ENCODE results near the gene KLRD1. TPM values are rescaled to one million over a fixed set of nuclear protein-coding genes. Genes with fewer than 3 reads are reported as not detected.

The KLRD1 gene
- total and polyA plus RNA-seq, 12 donors = 0.22 to 5.7 (median 1.2) TPM

DNA sequence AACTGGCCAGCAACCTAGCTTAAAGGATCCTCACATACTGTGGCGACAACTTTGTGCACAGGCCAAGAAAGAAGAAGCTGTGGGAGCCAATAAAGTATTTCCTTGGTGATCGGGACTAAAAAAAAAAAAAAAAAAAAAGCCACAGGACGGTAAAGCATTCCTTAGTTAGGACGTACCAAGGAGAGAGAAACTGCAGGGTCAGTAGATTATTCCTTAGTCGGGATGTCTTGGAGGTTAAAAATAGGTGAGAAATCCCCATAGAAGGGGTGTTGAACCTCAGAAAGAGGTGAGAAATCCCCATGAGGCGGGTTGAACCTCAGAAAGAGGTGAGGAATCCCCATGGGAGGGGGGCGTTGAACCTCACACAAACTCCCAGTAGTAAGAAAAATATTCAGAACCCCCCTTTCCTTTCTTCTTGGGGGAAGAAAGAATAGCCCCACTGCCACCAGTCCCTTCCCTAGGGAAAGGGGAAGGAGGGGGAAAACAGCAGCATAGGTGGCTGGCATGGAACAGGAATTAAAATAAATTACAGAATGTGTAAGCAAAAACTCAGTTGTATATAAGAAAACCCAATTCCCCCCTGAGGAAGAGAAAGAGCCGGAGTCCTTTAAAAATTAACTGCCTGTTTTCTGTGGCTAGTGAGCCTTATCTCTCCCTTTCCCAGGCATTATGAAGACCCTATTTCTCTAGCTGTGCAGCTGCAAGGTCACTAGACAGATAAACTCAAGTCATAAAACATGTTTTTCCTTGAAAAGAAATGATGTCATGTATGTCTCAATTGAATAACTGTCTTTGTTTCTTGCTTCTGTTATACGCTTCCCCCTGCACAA, 55.4 kb downstream of the KLRD1 start:
- WGBS, 2 donors = 60 to 61% methylated on average over 9 of the region's 9 CpGs
- Histone ChIP-seq H3K27ac (peak overlapping the region in 9 of 10 donors; percentile 46 to 97 (median 93)), H3K4me1 (peaks cover 0 to 54% (median 27%) of the 10 kb centered on the region in 9 donors), H3K36me3 (no peaks in the 10 kb centered on the region), H3K4me3 (peak overlapping the region in 5 of 10 donors; percentile 53 to 96 (median 76)), H3K9me3 (peaks cover 0 to under 1% (median 0%) of the 10 kb centered on the region in 11 donors), H3K27me3 (no peaks in the 10 kb centered on the region)
- TF ChIP-seq, protein P1, sequence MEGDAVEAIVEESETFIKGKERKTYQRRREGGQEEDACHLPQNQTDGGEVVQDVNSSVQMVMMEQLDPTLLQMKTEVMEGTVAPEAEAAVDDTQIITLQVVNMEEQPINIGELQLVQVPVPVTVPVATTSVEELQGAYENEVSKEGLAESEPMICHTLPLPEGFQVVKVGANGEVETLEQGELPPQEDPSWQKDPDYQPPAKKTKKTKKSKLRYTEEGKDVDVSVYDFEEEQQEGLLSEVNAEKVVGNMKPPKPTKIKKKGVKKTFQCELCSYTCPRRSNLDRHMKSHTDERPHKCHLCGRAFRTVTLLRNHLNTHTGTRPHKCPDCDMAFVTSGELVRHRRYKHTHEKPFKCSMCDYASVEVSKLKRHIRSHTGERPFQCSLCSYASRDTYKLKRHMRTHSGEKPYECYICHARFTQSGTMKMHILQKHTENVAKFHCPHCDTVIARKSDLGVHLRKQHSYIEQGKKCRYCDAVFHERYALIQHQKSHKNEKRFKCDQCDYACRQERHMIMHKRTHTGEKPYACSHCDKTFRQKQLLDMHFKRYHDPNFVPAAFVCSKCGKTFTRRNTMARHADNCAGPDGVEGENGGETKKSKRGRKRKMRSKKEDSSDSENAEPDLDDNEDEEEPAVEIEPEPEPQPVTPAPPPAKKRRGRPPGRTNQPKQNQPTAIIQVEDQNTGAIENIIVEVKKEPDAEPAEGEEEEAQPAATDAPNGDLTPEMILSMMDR (IDR thresholded peaks at IDR 0.05) = no peak
- intact Hi-C loops (cut with DNase I) = loop anchor here in 3 of 10 donors (5.0 to 10.0 kb wide), 4 partner anchors 128 to 362 kb away; partner anchors contain the start of genes GABARAPL1 (in 1 of the 3) and YBX3 (in 1 of the 3)
- DNase-seq (no peak), ATAC-seq (no peak)

DNA sequence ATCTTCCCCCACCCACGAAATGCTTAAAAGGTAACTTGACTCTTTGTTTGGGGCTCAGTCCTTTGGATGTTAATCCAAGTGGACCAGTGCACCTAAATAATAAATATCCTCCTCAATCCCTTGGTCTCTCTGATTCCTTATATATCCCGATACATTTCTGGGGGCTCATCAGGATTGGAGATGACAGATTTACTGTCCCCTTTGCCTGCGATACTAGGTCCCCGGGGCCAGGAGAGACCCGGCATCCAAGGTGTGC, 55.9 kb downstream of the KLRD1 start:
- DNase-seq (no peak), ATAC-seq (no peak)
- Histone ChIP-seq H3K27ac (peak overlapping the region; percentile 78 to 97 (median 94)), H3K9me3 (no peaks in the 10 kb centered on the region), H3K27me3 (no peaks in the 10 kb centered on the region), H3K4me3 (peak overlapping the region in 9 of 10 donors; percentile 44 to 96 (median 75)), H3K36me3 (no peaks in the 10 kb centered on the region), H3K4me1 (peaks cover 0 to 54% (median 27%) of the 10 kb centered on the region in 9 donors)
- TF ChIP-seq, protein P1 (IDR thresholded peaks at IDR 0.05) = no peak
- WGBS, 2 donors = 53 to 69% methylated on average over 5 of the region's 5 CpGs
- intact Hi-C loops (cut with DNase I) = loop anchor here in 3 of 10 donors (5.0 to 10.0 kb wide), 4 partner anchors 129 to 361 kb away; partner anchors contain the start of genes GABARAPL1 (in 1 of the 3) and YBX3 (in 1 of the 3)

DNA sequence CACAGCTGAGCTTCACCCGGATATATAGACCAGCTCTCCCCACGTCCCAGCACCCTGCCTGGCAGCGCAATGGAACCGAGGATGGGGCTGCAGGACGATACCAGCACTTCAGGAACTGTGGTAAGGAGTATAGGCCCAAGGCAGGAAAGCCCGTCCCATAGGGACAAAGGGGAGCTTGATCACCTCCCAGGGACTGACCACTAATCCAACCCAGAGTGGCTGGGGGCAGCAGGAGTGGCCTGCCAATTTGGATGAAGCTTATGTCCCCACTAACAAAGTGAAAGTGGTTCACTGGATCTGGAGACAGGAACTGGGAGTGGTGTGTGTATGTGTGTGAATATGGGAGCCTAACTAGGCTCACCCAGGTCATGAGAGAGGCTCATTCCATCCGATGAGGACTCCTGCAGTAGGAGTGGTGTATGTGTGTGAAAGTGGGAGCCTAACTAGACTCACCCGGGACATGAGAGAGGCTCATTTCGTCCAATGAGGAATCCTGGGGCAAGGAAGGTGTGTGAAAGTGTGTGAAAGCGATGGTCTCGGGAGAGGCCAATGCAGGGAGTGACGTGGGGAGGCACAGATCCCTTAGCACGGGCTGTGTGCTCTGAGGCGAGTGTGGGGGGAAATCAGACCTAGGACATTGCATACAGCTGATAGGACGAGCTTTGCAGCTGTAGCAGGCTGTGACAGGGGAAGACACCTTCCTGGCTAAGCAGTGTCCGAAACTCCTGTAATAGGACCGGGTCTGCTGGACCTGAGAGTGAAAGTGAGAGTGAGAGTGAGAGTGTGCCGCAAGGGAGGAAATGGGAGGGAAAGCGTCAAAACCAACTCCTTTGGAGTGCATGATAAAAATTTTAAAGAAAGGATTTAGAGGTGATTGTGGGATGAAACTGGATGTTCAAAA, 56.5 kb downstream of the KLRD1 start:
- WGBS, 2 donors = 14 to 16% methylated on average over 19 of the region's 19 CpGs
- TF ChIP-seq, protein P1 (IDR thresholded peaks at IDR 0.05) = no peak
- ATAC-seq (peak; percentile 72 to 82 (median 76)), DNase-seq (peak in 1 of 2 donors; percentile 29)
- Histone ChIP-seq H3K27me3 (no peaks in the 10 kb centered on the region), H3K4me3 (peak overlapping the region; percentile 44 to 96 (median 71)), H3K27ac (peak overlapping the region; percentile 78 to 97 (median 94)), H3K4me1 (peaks cover 0 to 54% (median 27%) of the 10 kb centered on the region in 9 donors), H3K9me3 (no peaks in the 10 kb centered on the region), H3K36me3 (no peaks in the 10 kb centered on the region)
- intact Hi-C loops (cut with DNase I) = loop anchor here in 3 of 10 donors (5.0 to 10.0 kb wide), 4 partner anchors 129 to 361 kb away; partner anchors contain the start of genes GABARAPL1 (in 1 of the 3) and YBX3 (in 1 of the 3)
